WI38 (cell line): ENCODE measurements around the gene CLCNKA.
"Not testable (repeated sequence)": the region's sequence is repeated elsewhere in the genome, so short reads cannot be mapped to it uniquely, and the experiment has no call there.

ENCODE experiments used
- H3K4me3 ChIP-seq: 2 replicates; pipeline ENCODE4 v1.5.1; 2011; ENCODE audit warnings: low read depth, mild to moderate bottlenecking, control low read depth, low read length
- TF ChIP-seq, protein P1 (sequence below): IDR thresholded peaks from 2 replicates; pipeline ENCODE4 v1.5.1; 2012; ENCODE audit warnings: low read depth, mild to moderate bottlenecking, control low read depth, low read length

CLCNKA gene

DNA sequence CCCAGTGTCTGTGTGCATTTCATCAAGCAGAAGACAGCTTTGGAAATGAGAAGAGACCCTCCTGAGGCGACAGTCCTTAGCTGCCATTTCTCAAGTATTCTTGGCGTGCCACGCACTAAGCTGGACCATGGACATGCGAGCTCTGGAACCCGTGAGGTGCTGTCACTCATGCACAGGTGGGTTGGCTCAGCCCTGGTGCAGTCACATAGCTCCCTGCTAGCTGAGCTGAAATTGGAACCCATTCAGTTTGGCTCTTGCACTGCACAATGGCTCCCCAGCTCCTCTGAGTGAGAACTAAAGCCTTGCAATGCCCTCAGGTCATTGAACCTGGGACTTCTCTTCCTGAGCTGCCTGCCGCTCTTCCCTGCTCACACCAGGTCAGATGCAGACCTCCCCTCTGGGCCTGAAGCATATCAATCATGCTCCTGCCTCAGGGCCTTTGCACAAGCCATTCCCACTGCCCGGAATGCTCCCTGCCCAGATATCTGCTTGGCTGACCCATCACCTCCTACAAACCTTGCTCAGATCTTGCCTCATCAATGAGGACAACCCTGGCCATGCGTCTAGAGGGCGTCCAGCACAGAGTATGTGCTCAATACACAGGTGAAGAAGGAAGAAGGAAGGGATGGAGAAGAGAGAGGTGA, 24.1 kb upstream of the CLCNKA start:
- TF ChIP-seq, protein P1, sequence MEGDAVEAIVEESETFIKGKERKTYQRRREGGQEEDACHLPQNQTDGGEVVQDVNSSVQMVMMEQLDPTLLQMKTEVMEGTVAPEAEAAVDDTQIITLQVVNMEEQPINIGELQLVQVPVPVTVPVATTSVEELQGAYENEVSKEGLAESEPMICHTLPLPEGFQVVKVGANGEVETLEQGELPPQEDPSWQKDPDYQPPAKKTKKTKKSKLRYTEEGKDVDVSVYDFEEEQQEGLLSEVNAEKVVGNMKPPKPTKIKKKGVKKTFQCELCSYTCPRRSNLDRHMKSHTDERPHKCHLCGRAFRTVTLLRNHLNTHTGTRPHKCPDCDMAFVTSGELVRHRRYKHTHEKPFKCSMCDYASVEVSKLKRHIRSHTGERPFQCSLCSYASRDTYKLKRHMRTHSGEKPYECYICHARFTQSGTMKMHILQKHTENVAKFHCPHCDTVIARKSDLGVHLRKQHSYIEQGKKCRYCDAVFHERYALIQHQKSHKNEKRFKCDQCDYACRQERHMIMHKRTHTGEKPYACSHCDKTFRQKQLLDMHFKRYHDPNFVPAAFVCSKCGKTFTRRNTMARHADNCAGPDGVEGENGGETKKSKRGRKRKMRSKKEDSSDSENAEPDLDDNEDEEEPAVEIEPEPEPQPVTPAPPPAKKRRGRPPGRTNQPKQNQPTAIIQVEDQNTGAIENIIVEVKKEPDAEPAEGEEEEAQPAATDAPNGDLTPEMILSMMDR = no peak

DNA sequence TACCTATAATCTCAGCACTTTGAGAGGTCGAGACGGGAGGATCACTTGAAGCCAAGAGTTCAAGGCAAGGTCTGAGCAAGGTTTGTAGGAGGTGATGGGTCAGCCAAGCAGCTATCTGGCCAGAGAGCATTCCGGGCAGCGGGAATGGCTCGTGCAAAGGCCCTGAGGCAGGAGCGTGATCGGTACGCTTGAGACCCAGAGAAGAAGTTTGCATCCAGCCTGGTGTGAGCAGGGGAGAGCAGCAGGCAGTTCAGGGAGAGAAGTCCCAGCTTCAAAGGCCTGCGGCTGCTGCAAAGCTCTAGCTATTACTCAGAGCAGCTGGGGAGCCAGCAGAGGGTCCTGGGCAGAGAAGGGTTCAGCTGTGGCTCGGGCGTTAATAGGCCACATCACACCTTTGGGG, 22.9 kb upstream of the CLCNKA start:
- no peak overlapping the region for H3K4me3 ChIP-seq
- TF ChIP-seq, protein P1 = no peak

More for the DNA sequence above, 24.1 kb upstream of the CLCNKA start:
- H3K4me3 ChIP-seq = no peak overlapping the region

DNA sequence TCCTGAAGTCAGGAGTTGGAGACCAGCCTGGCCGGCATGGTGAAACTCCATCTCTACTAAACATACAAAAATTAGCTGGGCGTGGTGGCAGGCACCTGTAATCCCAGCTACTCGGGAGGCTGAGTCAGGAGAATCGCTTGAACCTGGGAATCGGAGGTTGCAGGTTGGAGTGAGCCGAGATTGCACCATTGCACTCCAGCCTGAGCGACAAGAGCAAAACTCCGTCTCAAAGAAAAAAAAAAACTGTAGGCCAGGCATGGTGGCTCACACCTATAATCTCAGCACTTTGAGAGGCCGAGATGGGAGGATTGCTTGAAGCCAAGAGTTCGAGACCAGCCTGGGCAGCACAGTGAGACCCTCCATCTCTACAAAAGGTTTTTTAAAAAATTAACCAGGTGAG, 20.6 kb upstream of the CLCNKA start:
- H3K4me3 ChIP-seq = not testable (repeated sequence)

DNA sequence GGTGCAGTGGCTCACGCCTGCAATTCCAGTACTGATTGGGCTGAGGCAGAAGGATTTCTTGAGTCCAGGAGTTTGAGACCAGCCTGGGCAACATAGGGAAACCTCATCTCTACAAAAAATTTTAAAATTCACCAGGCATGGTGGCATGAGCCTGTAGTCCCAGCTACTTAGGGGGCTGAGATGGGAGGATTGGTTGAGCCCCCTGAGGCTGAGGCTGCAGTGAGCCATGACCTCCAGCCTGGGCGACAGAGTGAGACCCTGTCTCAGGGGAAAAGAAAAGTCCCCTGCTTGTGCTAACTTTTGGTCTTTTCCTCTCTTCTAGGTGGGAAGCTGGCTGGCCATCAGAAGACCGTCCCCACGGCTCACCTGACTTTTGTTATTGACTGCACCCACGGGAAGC, 16.2 kb upstream of the CLCNKA start:
- no peak overlapping the region for H3K4me3 ChIP-seq
- TF ChIP-seq, protein P1 = no peak

DNA sequence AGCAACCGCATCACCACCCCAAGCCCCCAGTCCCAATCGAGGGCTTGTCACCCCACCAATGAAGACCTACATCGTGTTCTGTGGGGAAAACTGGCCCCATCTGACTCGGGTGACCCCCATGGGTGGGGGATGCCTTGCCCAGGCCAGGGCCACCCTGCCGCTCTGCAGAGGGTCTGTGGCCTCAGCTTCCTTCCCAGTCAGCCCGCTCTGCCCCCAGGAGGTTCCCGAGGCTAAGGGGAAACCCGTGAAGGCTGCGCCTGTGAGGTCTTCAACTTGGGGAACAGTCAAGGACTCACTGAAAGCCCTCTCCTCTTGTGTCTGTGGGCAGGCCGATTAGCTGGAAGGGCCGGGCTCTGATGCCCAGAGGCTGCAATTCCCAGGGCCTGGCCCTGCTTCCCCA, 15.8 kb upstream of the CLCNKA start:
- no peak overlapping the region for H3K4me3 ChIP-seq
- TF ChIP-seq, protein P1 = no peak

DNA sequence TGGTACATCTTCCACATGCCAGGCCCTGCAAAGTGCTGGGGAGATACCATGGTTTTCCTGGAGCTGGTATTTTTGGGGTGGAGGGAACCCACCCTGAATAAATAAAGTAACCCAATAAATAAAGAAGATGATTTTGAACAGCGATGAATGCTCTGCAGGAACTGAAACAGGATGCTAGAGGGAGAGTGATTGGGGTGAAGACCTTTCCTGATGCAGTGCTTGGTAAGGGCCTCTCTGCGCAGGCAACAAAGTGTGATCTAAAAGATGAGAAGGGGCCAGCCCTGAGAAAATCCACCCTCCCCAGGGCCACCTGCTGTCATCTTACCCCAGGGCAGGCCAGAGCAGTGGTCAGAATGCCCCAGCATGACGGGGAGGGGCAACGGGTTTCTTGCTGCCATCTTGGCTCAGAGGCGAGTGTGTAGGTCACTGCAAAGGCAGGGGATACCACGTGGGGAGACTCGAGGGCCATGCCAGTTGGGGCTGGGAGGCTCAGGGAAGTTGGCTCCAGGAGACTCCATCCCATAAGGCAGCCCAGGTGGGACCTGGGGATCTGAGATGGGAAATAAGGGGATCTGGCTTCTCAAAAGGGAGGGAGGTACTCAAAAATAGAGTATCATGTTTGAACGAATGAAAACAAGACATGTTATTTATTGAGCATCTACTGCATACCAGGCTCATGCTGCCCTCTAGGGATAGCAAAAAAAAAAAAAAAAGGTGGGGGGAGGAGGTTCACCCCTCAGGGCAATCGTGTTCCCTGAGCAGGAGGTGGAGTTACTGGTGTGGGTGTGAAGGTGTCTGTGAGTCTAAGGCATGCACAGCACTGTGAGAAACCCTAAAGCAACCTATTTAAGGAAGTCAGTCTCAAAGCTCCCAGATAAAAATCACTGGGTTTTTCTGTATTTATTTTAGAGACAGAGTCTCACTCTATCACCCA, 15.0 kb upstream of the CLCNKA start:
- TF ChIP-seq, protein P1 = no peak
- H3K4me3 ChIP-seq = no peak overlapping the region

DNA sequence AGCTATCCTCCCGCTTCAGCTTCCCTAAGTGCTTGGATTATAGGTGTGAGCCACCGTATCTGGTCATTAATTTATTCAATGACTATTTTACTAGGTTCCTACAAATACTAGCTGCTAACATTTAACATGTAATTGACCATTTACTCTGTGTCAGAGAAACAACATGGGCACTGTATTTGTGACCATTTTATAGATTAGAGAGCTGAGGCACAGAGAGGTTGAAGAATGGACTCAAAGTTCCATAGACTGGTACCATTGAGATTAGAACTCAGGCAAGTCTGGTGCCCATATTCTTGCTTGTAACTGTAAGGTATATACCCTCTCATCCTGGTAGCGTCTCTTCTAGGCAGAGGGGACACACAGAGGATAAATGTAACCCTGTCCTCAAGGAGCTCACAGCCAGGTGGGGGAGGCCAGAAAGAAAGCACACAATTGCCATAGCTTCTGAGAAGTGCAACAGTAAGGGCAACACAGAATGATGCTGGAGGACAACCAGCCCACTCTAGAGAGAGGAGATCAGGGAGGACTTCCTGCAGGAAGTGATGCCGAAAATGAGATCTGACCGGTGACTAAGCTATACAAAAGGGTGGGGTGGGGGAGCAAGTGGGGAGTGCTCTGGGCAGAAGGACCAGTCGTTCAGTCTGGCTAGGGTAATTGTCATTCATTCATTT, 14.0 kb upstream of the CLCNKA start:
- TF ChIP-seq, protein P1 = no peak
- H3K4me3 ChIP-seq = no peak overlapping the region
